NCI-H1105 treated with DMSO at 0.1 percent for 48 hours (cell line): ENCODE results near the gene SMIM29.
"Not testable (repeated sequence)": the region's sequence is repeated elsewhere in the genome, so short reads cannot be mapped to it uniquely, and the experiment has no call there.

Experiments used
- DNase-seq: peaks from one replicate; lab custom pipeline; 2025; lab: John Stamatoyannopoulos, UW

The SMIM29 gene

DNA sequence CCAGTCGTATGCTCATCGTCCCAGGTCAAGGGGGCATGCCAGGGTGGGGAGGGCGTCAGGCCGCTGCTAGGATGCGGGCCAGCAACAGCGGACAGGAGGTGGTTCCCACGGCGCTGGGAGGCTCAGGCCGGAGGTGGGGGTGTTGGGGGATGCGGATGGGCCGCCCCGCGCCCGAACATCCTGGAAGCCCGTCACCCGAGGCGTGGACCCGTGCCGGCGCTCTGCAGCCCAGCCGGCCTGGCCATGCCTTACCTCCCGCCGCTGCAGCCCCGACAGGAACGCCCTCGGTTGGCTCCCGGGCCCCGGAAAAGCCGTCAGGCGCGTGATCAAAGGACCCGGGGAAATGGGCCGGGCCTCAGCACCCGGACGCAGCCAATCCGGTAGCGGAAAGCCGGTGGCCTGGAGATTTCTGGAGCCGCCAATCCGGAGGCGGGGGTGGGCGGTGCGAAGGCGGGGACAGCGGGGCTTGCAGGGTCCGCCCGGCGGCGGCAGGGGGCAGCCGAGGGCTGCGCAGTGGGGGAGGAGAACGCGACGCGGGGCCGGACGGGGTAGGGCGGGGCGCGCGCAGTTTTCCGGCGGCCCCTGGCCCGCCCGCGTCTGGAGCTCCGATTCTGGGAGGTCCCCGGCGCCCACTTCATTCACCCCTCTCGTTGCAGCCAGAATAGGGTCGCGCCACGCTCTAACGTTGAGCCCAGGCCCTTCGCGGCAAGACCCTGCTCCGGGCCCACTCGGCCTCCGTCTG is at the start of gene SMIM29:
TSS of gene SMIM29 (minus strand) at position 280 of the 742 bp plus-strand sequence. CDS start 1,215 bp downstream, outside the sequence.
- peak; percentile 90 for DNase-seq

DNA sequence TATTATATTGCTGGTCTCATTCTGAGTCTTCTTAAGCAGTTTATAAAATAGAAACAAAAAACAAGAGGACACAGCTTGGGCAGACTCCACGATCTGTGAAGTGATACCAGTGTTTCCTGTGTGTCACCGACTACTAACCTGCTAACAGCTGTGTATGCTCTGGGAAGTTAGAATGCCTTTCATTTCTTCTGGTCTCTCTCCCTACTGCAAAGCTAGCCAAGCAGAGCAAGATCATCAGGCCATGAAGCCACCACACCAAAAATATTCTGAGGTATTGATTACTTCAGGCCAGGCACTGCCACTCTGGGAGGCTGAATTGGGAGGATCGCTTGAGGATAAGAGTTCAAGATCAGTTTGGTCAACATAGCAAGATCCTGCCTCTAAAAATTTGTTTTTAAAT is 46.9 kb upstream of the SMIM29 start:
- no peak for DNase-seq

DNA sequence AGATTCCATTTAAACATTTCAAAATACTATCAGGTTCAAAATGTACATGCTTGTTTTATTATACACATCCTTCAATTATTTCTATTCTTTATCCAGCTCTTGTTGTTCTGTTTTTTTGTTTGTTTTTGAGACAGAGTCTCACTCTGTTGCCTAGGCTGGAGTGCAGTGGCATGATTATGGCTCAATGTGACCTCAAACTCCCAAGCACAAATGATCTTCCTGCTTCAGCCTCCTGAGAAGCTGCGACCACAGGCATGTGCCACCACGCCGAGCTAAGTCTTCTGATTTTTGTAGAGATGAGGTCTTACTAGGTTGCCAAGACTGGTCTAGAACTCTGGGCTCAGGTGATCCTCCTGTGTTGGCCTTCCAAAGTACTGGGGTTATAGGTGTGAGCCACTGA is 44.1 kb upstream of the SMIM29 start:
- no peak for DNase-seq

DNA sequence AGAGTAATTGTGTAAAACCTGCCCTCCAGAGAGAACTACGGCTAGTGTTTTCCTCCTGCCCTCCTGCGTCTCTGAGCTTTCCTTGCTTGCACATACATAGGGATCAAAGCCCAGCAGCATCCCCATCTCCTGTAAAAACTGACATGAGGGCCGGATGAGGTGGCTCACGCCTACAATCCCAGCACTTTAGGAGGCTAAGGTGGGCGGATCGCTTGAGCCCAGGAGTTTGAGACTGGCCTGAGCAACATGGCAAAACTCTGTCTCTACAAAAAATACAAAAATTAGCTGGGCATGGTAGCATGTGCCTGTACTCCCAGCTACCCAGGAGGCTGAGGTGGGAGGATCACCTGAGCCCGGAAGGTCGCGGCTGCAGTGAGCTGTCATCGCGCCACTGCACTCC is 40.3 kb upstream of the SMIM29 start:
- DNase-seq = no peak

DNA sequence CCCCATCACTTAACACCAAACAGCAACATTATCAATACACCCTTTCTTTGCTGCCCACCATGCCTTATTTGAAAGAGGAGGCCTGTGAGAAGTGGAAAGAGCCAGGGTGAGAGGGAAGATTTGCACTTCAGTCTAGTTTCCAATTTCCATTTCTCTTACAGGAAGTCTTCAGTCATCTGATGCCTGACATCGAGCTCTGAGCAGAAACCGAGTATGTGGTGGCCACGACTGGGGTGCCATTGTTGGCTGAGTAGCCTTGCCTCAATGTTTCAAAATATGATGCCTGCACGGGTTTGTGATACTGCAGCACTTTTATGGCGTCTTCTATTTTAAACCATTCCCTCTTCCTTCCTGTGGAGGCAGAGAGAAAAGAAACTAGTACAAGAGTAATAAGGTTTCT is 39.8 kb upstream of the SMIM29 start:
- DNase-seq = no peak

DNA sequence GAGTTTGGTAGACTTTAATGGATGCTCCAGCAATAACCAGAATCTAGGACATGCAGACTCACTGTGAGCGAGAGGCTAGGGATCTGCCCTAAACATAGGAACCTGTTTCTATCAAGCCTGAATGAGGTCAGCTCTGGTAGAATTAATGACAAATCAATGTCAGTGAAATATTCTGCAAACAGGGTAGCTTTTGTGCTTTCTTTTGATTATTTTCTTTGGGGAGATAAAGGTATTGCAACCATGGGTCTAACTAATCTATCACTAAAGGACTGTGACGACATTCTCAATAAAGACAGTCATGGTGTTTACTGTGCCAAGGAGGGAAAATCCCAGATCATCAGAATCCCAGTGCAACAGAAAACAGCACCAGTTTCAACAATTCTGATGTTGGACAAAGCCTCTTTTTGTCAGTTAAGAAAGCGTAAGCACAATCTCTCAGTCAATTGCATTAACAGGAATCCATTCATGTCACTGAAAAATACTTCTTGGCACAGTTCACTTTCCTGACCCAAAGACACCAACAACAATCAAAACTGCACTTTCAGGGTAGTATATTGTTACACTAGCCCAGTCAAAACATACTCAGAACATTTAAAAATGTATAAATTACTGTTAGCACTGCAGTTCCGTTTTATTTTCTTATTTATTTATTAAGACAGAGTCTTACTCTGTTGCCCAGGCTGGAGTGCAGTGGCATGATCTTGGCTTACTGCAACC is 36.8 kb upstream of the SMIM29 start:
- no peak for DNase-seq

DNA sequence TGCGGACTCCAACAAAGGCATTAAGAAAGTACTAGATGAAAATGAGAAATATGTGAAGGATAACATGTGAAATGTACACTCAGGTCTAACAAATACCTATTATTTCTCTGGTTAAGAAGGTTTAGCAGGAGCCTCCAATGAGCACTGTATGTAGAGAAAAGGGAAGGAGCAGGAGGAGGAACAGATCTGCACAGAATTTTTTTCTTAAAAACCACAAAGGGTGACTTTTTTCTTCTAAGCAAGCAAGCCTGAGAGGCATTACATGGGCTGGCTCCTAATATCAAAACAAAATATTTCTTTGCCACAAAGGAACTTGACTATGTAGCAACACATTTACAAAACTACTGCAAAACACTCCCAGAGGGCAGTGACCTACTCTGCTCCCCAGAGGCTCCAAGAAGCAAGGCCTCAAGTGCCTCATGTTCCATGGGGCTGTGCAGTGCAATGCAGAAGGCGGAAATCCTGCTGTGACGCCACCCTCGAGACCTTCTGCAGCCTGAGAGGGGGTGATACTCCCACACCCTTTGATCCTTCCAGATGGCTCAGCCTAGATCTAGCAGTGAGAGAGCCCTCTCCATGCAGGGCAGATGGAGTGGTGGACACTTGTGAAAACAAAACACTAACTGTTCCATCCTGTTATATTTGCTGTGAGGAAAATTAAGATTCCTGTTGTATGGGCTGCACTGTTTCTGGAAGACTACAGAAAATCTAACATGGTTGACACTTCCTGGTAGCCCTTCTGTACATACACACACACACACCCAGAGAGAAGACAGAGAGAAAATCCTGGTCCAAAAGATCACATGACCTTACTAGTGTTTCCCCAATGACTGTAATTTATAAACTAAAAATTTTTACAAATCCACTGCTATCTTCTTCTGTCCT is 36.0 kb upstream of the SMIM29 start:
- no peak for DNase-seq

DNA sequence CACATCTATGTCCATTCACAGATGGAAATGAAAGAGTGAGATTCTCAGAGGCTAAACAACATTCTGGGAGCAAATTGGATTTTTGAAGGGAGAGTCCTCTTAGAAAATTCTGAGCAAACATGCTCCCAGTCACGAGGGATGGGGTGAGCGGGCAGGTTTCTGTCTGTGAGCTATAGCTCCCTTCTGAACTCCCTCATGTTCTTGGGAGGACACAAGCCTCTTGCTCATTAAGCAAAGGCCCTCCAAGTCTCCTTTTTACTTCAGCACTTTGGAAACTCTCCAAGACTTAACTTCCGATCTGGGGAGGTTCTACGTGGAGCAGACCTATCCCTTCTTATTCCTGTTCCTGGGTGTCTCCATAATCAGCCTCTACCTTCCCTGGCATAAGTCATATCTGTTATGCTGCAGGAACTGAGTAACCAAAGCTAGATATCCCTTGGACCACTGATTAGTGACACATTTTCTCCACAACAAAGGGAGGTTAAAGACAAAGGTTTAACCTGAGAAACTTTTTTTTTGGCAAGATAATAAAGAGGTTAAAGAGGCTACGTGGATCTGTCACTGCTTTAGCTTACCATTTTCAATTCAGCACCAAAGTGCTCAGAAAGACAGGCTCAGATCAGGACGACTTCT is 33.0 kb upstream of the SMIM29 start:
- no peak for DNase-seq

DNA sequence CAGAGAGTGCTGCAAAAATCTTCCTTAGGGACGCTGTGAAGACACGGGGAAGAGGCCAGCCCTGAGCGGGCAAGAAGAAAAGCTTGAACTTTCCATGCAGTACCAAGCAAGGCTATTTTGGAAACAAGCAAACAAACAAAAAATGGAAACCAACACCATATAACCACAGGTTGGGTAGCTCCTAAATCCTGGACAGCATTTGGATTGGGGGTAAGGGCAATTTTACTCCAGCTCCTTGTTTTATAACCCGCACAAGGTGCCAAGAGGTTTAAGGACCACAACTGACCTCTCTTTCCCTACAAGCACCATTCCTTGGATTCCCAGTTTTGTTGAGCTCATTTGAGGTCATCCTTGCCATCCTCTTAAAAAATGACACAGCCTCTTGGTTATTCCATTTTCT is 31.4 kb upstream of the SMIM29 start:
- DNase-seq = no peak

DNA sequence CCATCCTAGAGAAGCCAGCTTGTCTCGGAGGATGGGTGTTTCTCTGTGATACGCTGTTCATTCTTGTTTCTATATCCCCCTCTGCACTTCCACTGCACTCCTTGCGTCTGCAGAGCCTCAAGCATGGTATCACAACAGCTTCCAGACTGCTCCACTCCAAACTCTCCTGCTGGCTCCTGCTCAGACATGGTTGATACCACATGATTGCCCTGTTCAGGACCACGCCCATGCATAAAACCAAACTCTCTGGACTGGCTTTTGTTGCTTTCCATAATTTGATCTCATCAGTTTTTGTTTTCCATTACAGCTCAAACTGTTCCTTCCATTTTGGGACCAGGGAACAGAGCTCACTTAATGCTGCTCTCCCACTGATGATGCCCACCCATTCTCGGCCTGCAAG is 30.0 kb upstream of the SMIM29 start:
- DNase-seq = no peak

DNA sequence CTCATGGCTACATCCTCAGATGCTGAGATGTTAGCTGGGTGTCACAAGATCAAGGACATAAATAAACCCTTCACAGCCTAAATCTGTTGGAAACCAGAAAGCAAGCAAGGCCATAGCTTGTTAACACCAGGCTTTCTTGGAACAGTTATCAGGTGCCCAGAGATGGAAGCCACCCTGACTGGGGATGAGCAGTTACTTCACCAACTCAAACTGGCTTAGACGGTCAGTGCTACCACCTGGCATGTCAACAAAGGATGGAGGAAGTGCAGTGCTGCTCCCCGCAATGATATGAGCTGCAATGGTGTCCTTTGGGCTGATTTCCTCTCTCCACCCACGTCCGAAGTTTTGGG is 28.9 kb upstream of the SMIM29 start:
- DNase-seq = no peak

DNA sequence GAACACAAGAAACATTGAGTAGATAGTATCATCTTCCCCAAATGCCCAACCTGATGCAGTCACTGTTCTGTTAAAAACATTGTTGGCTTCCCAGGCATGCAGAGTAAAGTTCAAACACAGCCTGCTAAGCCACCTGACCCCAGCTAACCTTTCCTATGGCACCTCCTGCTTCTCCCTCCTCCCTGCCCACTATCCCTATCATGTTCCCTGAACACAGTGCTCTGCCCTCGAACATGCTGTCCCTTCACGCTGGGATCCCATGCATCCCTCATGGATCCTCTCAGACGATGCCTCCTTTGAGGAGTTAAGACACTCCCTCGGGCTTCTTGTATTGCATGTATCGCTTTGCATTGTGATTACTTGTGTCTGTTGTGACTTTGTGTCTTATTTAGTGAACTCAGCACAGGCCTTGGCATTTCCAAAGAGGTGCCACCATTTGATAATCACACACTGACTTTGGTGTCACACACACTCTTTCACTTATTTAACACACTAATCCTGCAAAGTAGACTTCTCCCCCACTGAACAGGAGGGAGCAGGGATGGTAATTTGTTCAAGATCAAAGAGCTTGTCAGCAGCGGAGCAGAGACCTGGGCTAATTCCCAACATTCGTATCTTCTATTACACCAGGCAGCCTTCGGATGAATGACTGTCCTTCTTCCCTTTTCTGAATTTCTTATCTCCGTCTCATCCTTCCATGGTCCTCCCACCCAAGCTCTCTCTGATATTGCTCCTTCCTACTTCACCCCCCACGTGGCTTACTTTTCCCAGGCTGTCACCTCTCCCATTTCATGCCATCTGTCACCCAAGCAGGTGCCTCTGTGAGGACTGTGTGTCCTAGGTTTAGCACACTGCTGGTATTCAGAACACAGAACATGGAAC is 28.3 kb upstream of the SMIM29 start:
- DNase-seq = no peak

DNA sequence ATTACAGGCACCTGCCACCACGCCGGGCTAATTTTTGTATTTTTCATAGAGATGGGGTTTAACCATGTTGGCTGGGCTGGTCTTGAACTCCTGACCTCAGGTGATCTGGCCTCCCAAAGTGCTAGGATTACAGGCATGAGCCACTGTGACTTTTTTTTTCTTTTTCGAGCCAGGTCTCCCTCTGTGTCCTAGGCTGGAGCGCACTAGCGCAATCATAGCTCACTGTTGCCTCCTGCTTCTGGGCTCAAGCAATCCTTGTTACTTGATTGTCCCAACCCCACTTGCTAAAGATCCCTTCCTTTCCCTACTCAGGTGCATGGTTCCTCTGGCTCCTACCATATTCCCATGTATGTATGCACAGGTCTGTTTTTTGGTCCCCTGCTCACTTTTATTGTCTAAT is 27.4 kb upstream of the SMIM29 start:
- no peak for DNase-seq

DNA sequence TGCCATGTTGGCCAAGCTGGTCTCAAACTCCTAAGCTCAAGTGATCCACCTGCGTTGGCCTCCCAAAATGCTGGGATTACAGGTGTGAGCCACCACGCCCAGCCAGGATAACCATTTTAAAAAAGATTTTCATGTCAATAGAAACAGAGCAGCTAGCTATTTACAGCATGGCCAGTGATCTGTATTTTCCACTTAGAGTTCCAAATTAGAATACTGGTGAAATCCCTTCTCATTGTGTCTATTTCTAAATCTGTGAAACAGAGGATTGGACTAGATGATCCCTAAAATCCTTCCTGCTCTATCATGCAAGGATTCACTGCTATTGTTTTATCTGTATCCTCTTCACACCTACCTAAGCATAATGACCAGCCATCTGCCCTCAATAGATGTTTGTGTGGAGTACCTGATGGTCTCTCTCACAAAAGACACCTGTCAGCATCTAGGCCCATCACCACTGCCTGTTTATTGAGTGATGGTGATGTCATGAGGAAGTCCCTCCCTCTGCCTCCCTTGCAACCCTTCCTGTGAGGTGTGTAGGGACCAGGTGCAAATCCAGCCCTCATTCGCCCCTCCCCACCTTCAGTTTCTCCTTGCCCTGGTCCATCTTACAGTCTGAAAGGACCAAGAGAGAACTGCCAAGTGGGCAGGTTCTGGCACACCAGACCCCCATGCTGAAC is 26.5 kb upstream of the SMIM29 start:
- no peak for DNase-seq

DNA sequence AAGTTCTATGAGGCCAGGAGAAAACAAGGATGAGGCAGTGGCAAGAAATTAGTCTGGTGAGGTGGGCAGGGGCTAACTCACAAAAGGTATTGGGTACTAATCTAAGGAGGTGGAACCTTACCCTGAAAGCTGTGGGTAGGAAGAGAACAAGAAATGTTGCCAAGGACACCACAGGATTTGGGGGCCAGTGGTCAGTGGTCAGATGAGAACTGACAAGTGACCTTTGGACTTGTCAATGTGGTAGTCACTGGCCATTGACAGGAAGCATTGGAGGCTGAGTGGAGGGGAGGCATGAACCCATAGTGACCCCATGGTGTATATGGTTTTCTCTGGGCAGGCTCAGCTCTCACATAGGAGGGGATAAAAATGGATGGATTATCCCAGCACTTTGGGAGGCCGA is 25.3 kb upstream of the SMIM29 start:
- no peak for DNase-seq

DNA sequence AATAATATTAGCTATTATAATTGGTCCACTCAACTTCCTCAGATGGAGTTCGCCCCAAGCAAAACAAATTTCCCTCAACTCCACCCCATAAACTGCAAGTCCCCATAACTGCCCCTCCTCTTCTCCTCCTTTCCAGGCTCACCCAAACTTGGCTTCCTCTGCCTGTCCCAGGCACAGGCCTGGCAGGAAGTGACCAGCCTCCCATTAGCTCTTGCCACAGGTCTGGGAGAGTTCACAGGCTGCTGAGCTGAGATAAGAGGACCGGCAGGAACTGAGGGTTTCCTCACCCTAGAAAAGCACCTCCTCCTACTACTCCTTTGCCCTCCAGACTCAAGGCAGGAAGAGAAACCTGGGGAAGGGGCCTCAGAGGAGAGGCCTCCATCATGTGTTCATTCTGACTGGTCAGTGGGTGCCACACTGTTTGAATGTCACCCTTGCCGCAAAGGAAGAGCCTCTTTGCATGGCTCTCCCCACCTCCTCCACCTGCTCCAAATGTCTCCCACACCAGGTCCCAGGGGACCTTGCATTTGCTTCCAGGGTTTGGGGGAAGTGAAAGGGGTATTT is 24.5 kb upstream of the SMIM29 start:
- DNase-seq = no peak

DNA sequence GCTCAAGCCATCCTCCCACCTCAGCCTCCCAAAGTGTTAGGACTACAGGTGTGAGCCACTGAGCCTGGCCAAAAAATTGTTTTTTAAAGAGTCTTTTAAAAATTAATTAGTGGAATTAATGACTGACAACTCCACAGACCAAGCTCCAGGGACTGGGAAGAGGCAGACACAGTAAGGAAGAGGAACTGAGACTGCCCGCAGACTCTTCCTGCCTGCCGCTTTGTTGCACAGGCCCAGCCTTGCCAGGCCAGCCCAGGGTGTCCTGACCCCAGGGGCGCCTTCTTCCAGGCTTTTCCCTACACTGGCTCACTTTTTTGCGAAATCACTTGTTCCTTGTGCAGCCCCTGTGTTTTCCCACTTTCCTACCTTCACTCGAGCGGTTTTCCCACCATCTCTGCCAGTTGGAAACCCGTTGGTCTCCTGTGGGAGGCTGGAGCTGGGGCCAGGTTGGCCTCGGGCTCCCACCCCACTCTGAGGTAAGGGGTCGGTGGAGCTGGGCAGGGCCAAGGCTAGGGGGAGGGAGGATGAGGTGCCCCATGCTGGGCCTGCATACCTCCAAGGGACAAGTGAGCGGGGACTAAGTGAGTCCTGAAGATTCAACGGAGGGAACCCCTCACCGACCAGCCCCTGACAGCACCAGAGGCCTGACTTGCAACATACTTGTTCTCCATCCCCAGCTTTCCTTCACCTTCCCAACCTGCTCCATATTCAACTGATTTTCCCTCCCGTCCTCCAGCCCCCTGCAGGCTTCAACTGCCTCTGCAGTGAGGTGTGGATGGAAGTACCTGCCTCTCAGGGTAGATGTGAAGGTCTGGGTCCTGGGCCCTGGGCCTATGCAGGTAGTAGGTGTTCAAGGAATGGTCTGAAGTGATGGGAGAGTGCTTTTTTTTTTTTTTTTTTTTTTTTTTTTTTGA is 23.5 kb upstream of the SMIM29 start:
- DNase-seq = no peak

DNA sequence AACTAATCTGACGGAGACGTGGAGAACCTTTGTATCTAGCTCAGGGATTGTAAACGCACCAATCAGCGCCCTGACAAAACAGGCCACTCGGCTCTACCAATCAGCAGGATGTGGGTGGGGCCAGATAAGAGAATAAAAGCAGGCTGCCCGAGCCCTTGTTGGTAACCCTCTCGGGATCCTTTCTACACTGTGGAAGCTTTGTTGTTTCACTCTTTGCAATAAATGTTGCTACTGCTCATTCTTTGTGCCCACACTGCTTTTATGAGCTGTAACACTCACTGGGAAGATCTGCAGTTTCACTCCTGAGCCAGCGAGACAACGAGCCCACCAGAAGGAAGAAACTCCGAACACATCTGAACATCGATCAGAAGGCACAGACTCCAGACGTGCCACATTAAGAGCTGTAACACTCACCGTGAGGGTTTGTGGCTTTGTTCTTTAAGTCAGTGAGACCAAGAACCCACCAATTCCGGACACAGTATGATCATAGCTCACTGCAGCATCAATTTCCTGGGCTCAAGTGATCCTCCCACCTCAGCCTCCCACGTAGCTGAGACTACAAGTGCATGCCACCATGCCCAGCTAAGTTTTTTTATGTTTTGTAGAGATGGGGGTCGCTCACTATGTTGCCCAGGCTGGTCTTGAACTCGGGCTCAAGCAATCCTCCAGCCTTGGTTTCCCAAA is 21.0 kb upstream of the SMIM29 start:
- DNase-seq = not testable (repeated sequence)

DNA sequence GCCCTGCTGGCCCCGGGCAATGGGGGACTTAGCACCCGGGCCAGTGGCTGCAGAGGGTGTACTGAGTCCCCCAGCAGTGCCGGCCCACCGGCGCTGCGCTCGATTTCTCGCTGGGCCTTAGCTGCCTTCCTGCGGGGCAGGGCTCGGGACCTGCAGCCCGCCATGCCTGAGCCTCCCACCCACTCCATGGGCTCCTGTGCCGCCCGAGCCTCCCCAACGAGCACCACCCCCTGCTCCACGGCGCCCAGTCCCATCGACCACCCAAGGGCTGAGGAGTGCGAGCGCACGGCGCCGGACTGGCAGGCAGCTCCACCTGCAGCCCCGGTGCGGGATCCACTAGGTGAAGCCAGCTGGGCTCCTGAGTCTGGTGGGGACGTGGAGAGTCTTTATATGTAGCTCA is 20.3 kb upstream of the SMIM29 start:
- not testable (repeated sequence) for DNase-seq
